Loucy (cell line): Measurements from ENCODE around the gene AIFM2.

Source experiments
- CTCF ChIP-seq: fragments of 200-600 bp; sonication (generic); conservative IDR thresholded peaks from 2 replicates; pipeline ENCODE4 v1.5.1; 2014; ENCODE audit warnings: mild to moderate bottlenecking, antibody characterized with exemption, low read length
- EZH2phosphoT487 ChIP-seq: fragments of 200-600 bp; IDR thresholded peaks from 2 replicates; pipeline ENCODE4 v1.6.1; 2018; ENCODE audit warnings: antibody characterized with exemption, mild to moderate bottlenecking, moderate library complexity, borderline replicate concordance

GRCh38 chr10:70124918-70125317 is 7.7 kb downstream of the AIFM2 start:
- no peak for TF ChIP-seq CTCF
- no peak for TF ChIP-seq EZH2phosphoT487
